Trophoblast cell (in vitro differentiated cells and primary cell): ENCODE measurements around the gene COQ10B.
A peak's percentile ranks its signal among the peaks of the same experiment; 100 is the strongest.

Experiments used
- DNase-seq, 2 donors: peaks; one replicate each; pipeline ENCODE4 v3.0.0-alpha.2; 2016
- H2AFZ ChIP-seq: 2 replicates; pipeline ENCODE4 v1.6.1; 2013; ENCODE audit warnings: low read length, moderate library complexity, mild to moderate bottlenecking; ENCODE audit not compliant: insufficient read depth, poor library complexity
- H2AK5ac ChIP-seq: 2 replicates; pipeline ENCODE4 v1.6.1; 2013; ENCODE audit warnings: mild to moderate bottlenecking, low read length
- H2BK120ac ChIP-seq: 2 replicates; pipeline ENCODE4 v1.6.1; 2013; ENCODE audit warnings: low read length, mild to moderate bottlenecking, moderate library complexity; ENCODE audit not compliant: insufficient read depth, poor library complexity
- H2BK12ac ChIP-seq: 2 replicates; pipeline ENCODE4 v1.6.1; 2013; ENCODE audit warnings: mild to moderate bottlenecking, low read length, moderate library complexity
- H2BK5ac ChIP-seq: 2 replicates; pipeline ENCODE4 v1.6.1; 2013; ENCODE audit warnings: low read length, low read depth, moderate library complexity, mild to moderate bottlenecking; ENCODE audit not compliant: poor library complexity
- H3K14ac ChIP-seq: 2 replicates; pipeline ENCODE4 v1.6.1; 2013; ENCODE audit warnings: mild to moderate bottlenecking, low read length
- H3K18ac ChIP-seq: 2 replicates; pipeline ENCODE4 v1.6.1; 2013; ENCODE audit warnings: mild to moderate bottlenecking, low read length
- H3K23ac ChIP-seq: 2 replicates; pipeline ENCODE4 v1.6.1; 2013; ENCODE audit warnings: low read length
- H3K27ac ChIP-seq: 2 replicates; pipeline ENCODE4 v1.5.1; 2013; ENCODE audit warnings: low read depth, mild to moderate bottlenecking, inconsistent platforms, low read length, moderate library complexity
- H3K27me3 ChIP-seq: 2 replicates; pipeline ENCODE4 v1.6.1; 2013; ENCODE audit warnings: inconsistent platforms, mild to moderate bottlenecking, low read length, moderate library complexity; ENCODE audit not compliant: insufficient read depth
- H3K36me3 ChIP-seq, 2 experiments: 1 replicate in 1 of 2; 2 replicates in 1 of 2; pipeline ENCODE4 v1.6.1; 2013; ENCODE audit warnings: low read length in 2 of 2, mild to moderate bottlenecking in 2 of 2, moderate library complexity in 1 of 2; ENCODE audit not compliant: insufficient read depth in 2 of 2, control insufficient read depth in 1 of 2
- H3K4ac ChIP-seq: 2 replicates; pipeline ENCODE4 v1.6.1; 2013; ENCODE audit warnings: low read depth, mild to moderate bottlenecking, low read length, moderate library complexity
- H3K4me1 ChIP-seq, 2 experiments: 1 replicate in 1 of 2; 2 replicates in 1 of 2; pipeline ENCODE4 v1.6.1; 2013; ENCODE audit warnings: low read length in 2 of 2, mild to moderate bottlenecking in 2 of 2, moderate library complexity in 1 of 2; ENCODE audit not compliant: insufficient read depth in 2 of 2, control insufficient read depth in 1 of 2
- H3K4me2 ChIP-seq: 2 replicates; pipeline ENCODE4 v1.6.1; 2013; ENCODE audit warnings: inconsistent platforms, mild to moderate bottlenecking, low read length, moderate library complexity
- H3K4me3 ChIP-seq: 2 replicates; pipeline ENCODE4 v1.5.1; 2013; ENCODE audit warnings: mild to moderate bottlenecking, low read depth, low read length, inconsistent platforms
- H3K79me1 ChIP-seq: one replicate; pipeline ENCODE4 v1.6.1; 2013; ENCODE audit warnings: low read length
- H3K79me2 ChIP-seq: 2 replicates; pipeline ENCODE4 v1.6.1; 2013; ENCODE audit warnings: low read length, mild to moderate bottlenecking; ENCODE audit not compliant: control insufficient read depth, insufficient read depth, poor library complexity
- H3K9ac ChIP-seq: 2 replicates; pipeline ENCODE4 v1.6.1; 2013; ENCODE audit warnings: mild to moderate bottlenecking, low read length
- H3K9me3 ChIP-seq: 2 replicates; pipeline ENCODE4 v1.6.1; 2013; ENCODE audit warnings: low read depth, mild to moderate bottlenecking, control low read depth, inconsistent platforms, low read length; ENCODE audit not compliant: insufficient read depth
- H4K12ac ChIP-seq: 2 replicates; pipeline ENCODE4 v1.6.1; 2013; ENCODE audit warnings: low read depth, mild to moderate bottlenecking, low read length, moderate library complexity
- H4K8ac ChIP-seq: 2 replicates; pipeline ENCODE4 v1.6.1; 2013; ENCODE audit warnings: low read depth, mild to moderate bottlenecking, low read length, moderate library complexity
- H4K91ac ChIP-seq: one replicate; pipeline ENCODE4 v1.6.1; 2013; ENCODE audit warnings: low read depth, mild to moderate bottlenecking, low read length, moderate library complexity
- WGBS: extraction: QIAGEN DNeasy Blood & Tissue Kit; methylation state at CpG from one replicate; pipeline ENCODE4 v1.1.7; 2013; ENCODE audit warnings: missing lambda C conversion rate; ENCODE audit not compliant: insufficient read length, insufficient coverage; ENCODE audit errors: extremely low coverage; 5-methylcytosine and 5-hydroxymethylcytosine counted together

COQ10B gene

GRCh38 chr2:197486175-197486574 is 32.8 kb downstream of the COQ10B start:
- no peak overlapping the region for H3K23ac ChIP-seq
- H3K18ac ChIP-seq, result no peak overlapping the region
- H2BK120ac ChIP-seq, result no peak overlapping the region
- H3K79me1 ChIP-seq, result no peaks in the 10 kb centered on the region
- no CpG with 5 or more reads among the region's 2 CpGs for whole genome bisulfite sequencing
- no peak overlapping the region for H3K4me3 ChIP-seq
- no peaks in the 10 kb centered on the region for H3K4me1 ChIP-seq
- H3K9me3 ChIP-seq, result peaks cover 5% of the 10 kb centered on the region
- H2BK5ac ChIP-seq, result no peak overlapping the region
- no peak overlapping the region for H4K8ac ChIP-seq
- no peak overlapping the region for H3K4ac ChIP-seq
- no peak overlapping the region for H4K12ac ChIP-seq
- no peak overlapping the region for H4K91ac ChIP-seq
- H3K9ac ChIP-seq, result no peak overlapping the region
- H3K27ac ChIP-seq, result no peak overlapping the region
- peaks cover 22 to 25% of the 10 kb centered on the region in 2 experiments for H3K36me3 ChIP-seq
- H2AK5ac ChIP-seq, result no peak overlapping the region
- no peak overlapping the region for H2AFZ ChIP-seq
- no peak overlapping the region for H3K14ac ChIP-seq
- no peak overlapping the region for H2BK12ac ChIP-seq
- H3K27me3 ChIP-seq, result no peaks in the 10 kb centered on the region
- DNase-seq, result no peak
- H3K79me2 ChIP-seq, result no peaks in the 10 kb centered on the region
- H3K4me2 ChIP-seq, result no peak overlapping the region

- no peak overlapping the region for H2BK12ac ChIP-seq
- no peak overlapping the region for H3K4ac ChIP-seq
- H3K4me1 ChIP-seq, result no peaks in the 10 kb centered on the region
- peaks cover 5% of the 10 kb centered on the region for H3K9me3 ChIP-seq
- H3K4me3 ChIP-seq, result no peak overlapping the region
- H4K8ac ChIP-seq, result no peak overlapping the region
- no CpG with 5 or more reads among the region's 4 CpGs for WGBS
- no peak overlapping the region for H4K91ac ChIP-seq
- no peak overlapping the region for H4K12ac ChIP-seq
- H3K23ac ChIP-seq, result no peak overlapping the region
- no peak overlapping the region for H2AFZ ChIP-seq
- H2AK5ac ChIP-seq, result no peak overlapping the region
- H3K18ac ChIP-seq, result no peak overlapping the region
- no peaks in the 10 kb centered on the region for H3K27me3 ChIP-seq
- H3K79me2 ChIP-seq, result no peaks in the 10 kb centered on the region
- H3K9ac ChIP-seq, result no peak overlapping the region
- H3K27ac ChIP-seq, result no peak overlapping the region
- H3K4me2 ChIP-seq, result no peak overlapping the region
- no peak overlapping the region for H3K14ac ChIP-seq
- H2BK120ac ChIP-seq, result no peak overlapping the region
- no peak for DNase-seq
- peaks cover 23 to 33% of the 10 kb centered on the region in 2 experiments for H3K36me3 ChIP-seq
- H2BK5ac ChIP-seq, result no peak overlapping the region
- no peaks in the 10 kb centered on the region for H3K79me1 ChIP-seq
Observed at GRCh38 chr2:197487385-197487784, 34.0 kb downstream of the COQ10B start.

- no peaks in the 10 kb centered on the region for H3K27me3 ChIP-seq
- H3K4me2 ChIP-seq, result no peak overlapping the region
- H3K4me1 ChIP-seq, result peaks cover 0 to 3% of the 10 kb centered on the region in 2 experiments
- H2BK120ac ChIP-seq, result no peak overlapping the region
- no peak overlapping the region for H2BK12ac ChIP-seq
- no peak overlapping the region for H2AFZ ChIP-seq
- H3K79me2 ChIP-seq, result peaks cover 17% of the 10 kb centered on the region
- no peak overlapping the region for H3K23ac ChIP-seq
- no peak overlapping the region for H2BK5ac ChIP-seq
- H3K9me3 ChIP-seq, result no peaks in the 10 kb centered on the region
- peaks cover 14% of the 10 kb centered on the region for H3K79me1 ChIP-seq
- peaks cover 21 to 26% of the 10 kb centered on the region in 2 experiments for H3K36me3 ChIP-seq
- H4K12ac ChIP-seq, result no peak overlapping the region
- H3K4ac ChIP-seq, result peak overlapping the region; percentile 53
- H3K4me3 ChIP-seq, result no peak overlapping the region
- no peak overlapping the region for H3K27ac ChIP-seq
- no CpG with 5 or more reads among the region's 2 CpGs for WGBS
- no peak overlapping the region for H3K14ac ChIP-seq
- no peak overlapping the region for H4K91ac ChIP-seq
- H3K18ac ChIP-seq, result no peak overlapping the region
- H2AK5ac ChIP-seq, result no peak overlapping the region
- DNase-seq, result no peak
- H4K8ac ChIP-seq, result no peak overlapping the region
- H3K9ac ChIP-seq, result no peak overlapping the region
Observed at GRCh38 chr2:197495433-197496134, 42.2 kb downstream of the COQ10B start.

DNA sequence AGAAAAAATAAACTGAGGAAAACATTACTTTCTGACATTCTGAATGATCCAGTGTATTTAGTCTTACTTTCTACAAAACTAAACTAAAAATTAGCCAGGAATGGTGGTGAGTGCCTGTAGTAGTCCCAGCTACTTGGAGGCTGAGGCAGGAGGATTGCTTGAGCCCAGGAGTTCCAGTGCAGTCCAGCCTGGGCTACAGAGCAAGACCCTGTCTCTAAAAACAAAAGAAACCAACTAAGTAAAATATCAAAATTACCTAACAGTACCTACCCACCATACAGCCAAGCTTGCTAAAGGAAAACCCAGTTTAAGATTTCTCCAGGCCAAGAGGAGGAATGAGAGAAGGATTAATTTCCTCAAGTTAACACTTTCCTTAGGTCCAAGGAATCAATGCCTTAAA is 43.3 kb downstream of the COQ10B start:
- H4K8ac ChIP-seq, result no peak overlapping the region
- peaks cover 19% of the 10 kb centered on the region for H3K79me2 ChIP-seq
- no peak overlapping the region for H3K18ac ChIP-seq
- no peak overlapping the region for H2BK5ac ChIP-seq
- H3K14ac ChIP-seq, result no peak overlapping the region
- no peak for DNase-seq
- no peak overlapping the region for H2AK5ac ChIP-seq
- H3K9me3 ChIP-seq, result no peaks in the 10 kb centered on the region
- H4K12ac ChIP-seq, result no peak overlapping the region
- H3K36me3 ChIP-seq, result peaks cover 19 to 23% of the 10 kb centered on the region in 2 experiments
- no peak overlapping the region for H2AFZ ChIP-seq
- no peak overlapping the region for H3K4me2 ChIP-seq
- peaks cover 14% of the 10 kb centered on the region for H3K79me1 ChIP-seq
- H2BK120ac ChIP-seq, result no peak overlapping the region
- H3K4me3 ChIP-seq, result no peak overlapping the region
- no peak overlapping the region for H4K91ac ChIP-seq
- no peak overlapping the region for H3K27ac ChIP-seq
- no peak overlapping the region for H3K9ac ChIP-seq
- H3K4me1 ChIP-seq, result peaks cover 0 to 3% of the 10 kb centered on the region in 2 experiments
- no peaks in the 10 kb centered on the region for H3K27me3 ChIP-seq
- no peak overlapping the region for H3K23ac ChIP-seq
- H2BK12ac ChIP-seq, result no peak overlapping the region
- peak overlapping the region; percentile 64 for H3K4ac ChIP-seq
